ENCODE data around the gene TRIM42. TPM values are rescaled to one million over a fixed set of nuclear protein-coding genes. Genes with fewer than 3 reads are reported as not detected.

TRIM42 gene
- total and polyA plus RNA-seq, 2 of the 8 experiments (the other 6 are each of a cell fraction or from before 2014, with no cell fraction given) = not detected

- Histone ChIP-seq H4K20me1 (replicated peaks in 1 of 2; ENCODE audit: control insufficient read depth in 1 of 2, insufficient read depth in 2 of 2, low read length in 2 of 2) (no peaks in the 10 kb centered on the region), H3K18ac (ENCODE audit: extremely low read depth, low read length) (no peak overlapping the region), H3K4me2 (ENCODE audit: insufficient read depth in 1 of 2, low read depth in 2 of 2, low read length in 2 of 2) (no peak overlapping the region), H3K23ac (ENCODE audit: insufficient read length) (no peak overlapping the region), H3K4ac (replicated peaks; ENCODE audit: insufficient read length, low read depth, low read length) (no peak overlapping the region), H3K27ac (ENCODE audit: low read depth, low read length) (no peak overlapping the region), H3K9me3 (ENCODE audit: insufficient read depth in 2 of 2, low read depth in 1 of 2, low read length in 1 of 2) (no peaks in the 10 kb centered on the region), H3K4me3 (ENCODE audit: extremely low read depth in 1 of 4, insufficient read depth in 2 of 4, low read depth in 3 of 4, low read length in 4 of 4) (no peak overlapping the region), H2BK120ac (replicated peaks; ENCODE audit: low read depth, low read length) (no peak overlapping the region), H3K4me1 (replicated peaks in 1 of 4; ENCODE audit: control insufficient read depth in 3 of 4, insufficient read depth in 4 of 4, low read length in 3 of 4) (no peaks in the 10 kb centered on the region), H4K5ac (ENCODE audit: insufficient read length, low read depth, low read length) (no peak overlapping the region), H4K8ac (ENCODE audit: extremely low read depth, insufficient read depth, low read length) (no peak overlapping the region), H3K14ac (ENCODE audit: insufficient read length) (no peak overlapping the region), H4K91ac (replicated peaks; ENCODE audit: insufficient read length, low read length) (no peak overlapping the region), H3K56ac (replicated peaks; ENCODE audit: insufficient read length, low read depth, low read length) (no peak overlapping the region), H3K9ac (replicated peaks in 1 of 4; ENCODE audit: extremely low read depth in 1 of 4, low read depth in 3 of 4, low read length in 3 of 4) (no peak overlapping the region), H3K36me3 (ENCODE audit: control insufficient read depth in 2 of 4, insufficient read depth in 4 of 4, low read length in 3 of 4) (no peaks in the 10 kb centered on the region), H3K27me3 (replicated peaks in 1 of 4; ENCODE audit: control insufficient read depth in 3 of 4, extremely low read depth in 1 of 4, insufficient read depth in 3 of 4, low read length in 3 of 4) (no peaks in the 10 kb centered on the region), H2BK12ac (ENCODE audit: low read depth, low read length) (no peak overlapping the region), H2AFZ (ENCODE audit: low read length) (no peak overlapping the region), H3K79me2 (ENCODE audit: control insufficient read depth in 1 of 2, insufficient read depth in 2 of 2, low read length in 2 of 2) (no peaks in the 10 kb centered on the region), H3K23me2 (ENCODE audit: low read depth, low read length) (no peaks in the 10 kb centered on the region), H2BK5ac (ENCODE audit: low read depth, low read length) (no peak overlapping the region), H2BK20ac (ENCODE audit: low read length) (no peak overlapping the region), H3K79me1 (ENCODE audit: low read depth, low read length) (no peaks in the 10 kb centered on the region), H2BK15ac (ENCODE audit: low read length) (no peak overlapping the region), H2AK5ac (ENCODE audit: low read depth, low read length) (no peak overlapping the region)
- TF ChIP-seq CHD1 (IDR thresholded peaks at IDR 0.05; ENCODE audit: low read depth, low read length) = no peak
- TF ChIP-seq BACH1 (IDR thresholded peaks at IDR 0.05; ENCODE audit: low read length) = no peak
- no peak for TF ChIP-seq GABPA (IDR thresholded peaks at IDR 0.05; ENCODE audit: borderline replicate concordance, insufficient read depth, low read length)
- TF ChIP-seq POLR2A (IDR thresholded peaks at IDR 0.05; ENCODE audit: control extremely low read depth in 1 of 2, low read depth in 2 of 2, low read length in 2 of 2) = no peak
- TF ChIP-seq SIRT6 (IDR thresholded peaks at IDR 0.05; ENCODE audit: low read length) = no peak
- TF ChIP-seq SUZ12 (IDR thresholded peaks at IDR 0.05; ENCODE audit: low read length) = no peak
- no peak for TF ChIP-seq MAX (IDR thresholded peaks at IDR 0.05)
- no peak for TF ChIP-seq RNF2 (IDR thresholded peaks at IDR 0.05; ENCODE audit: borderline replicate concordance, low read depth, low read length, missing control alignments, poor library complexity, severe bottlenecking)
- TF ChIP-seq EGR1 (IDR thresholded peaks at IDR 0.05; ENCODE audit: borderline replicate concordance, low read depth, low read length) = no peak
- no peak for FAIRE-seq
- no peak for DNase-seq (ENCODE audit: low read depth in 1 of 2, low spot score in 2 of 2)
- POLR2A ChIA-PET (ENCODE audit: partially characterized antibody) = no interaction called here
- CTCF ChIA-PET (ENCODE audit: partially characterized antibody) = no interaction called here
Measured at GRCh38 chr3:140630866-140631265, 47.0 kb upstream of the TRIM42 start.
